GM12864 (cell line): ENCODE results near the gene ADAMTS2.

Experiments
- DNase-seq: peaks from one replicate; pipeline ENCODE4 v3.0.0-alpha.2; 2011; ENCODE audit warnings: low read depth
- H3K4me3 ChIP-seq: 2 replicates; pipeline ENCODE4 v1.5.1; 2011; ENCODE audit warnings: mild to moderate bottlenecking, low read depth, low read length, control low read depth
- TF ChIP-seq, protein P1 (sequence below): IDR thresholded peaks from 2 replicates; pipeline ENCODE4 v1.5.1; 2011; ENCODE audit warnings: low read depth, mild to moderate bottlenecking, moderate library complexity, low read length, control low read depth, inconsistent platforms; ENCODE audit errors: missing control alignments

ADAMTS2 gene

DNA sequence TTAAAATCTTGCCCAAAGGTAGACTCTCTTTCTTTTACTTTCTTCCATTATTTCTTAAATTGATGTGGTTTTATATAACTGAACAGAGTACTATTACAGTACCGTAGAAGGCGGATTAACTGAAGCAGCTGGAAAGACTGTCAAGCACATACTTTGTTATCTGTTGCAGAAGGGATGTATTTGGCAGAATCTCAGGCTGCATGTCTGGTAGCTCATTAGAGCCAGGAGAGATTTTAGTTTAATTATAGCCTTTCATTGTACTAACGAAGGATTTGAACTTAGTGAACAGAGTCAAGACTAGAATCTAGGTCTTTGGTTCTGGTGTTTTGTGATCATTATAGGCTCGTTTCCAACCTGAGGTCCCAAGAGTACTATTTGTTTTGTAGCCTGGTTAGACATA is 264.5 kb downstream of the ADAMTS2 start:
- DNase-seq: no peak
- TF ChIP-seq, protein P1, sequence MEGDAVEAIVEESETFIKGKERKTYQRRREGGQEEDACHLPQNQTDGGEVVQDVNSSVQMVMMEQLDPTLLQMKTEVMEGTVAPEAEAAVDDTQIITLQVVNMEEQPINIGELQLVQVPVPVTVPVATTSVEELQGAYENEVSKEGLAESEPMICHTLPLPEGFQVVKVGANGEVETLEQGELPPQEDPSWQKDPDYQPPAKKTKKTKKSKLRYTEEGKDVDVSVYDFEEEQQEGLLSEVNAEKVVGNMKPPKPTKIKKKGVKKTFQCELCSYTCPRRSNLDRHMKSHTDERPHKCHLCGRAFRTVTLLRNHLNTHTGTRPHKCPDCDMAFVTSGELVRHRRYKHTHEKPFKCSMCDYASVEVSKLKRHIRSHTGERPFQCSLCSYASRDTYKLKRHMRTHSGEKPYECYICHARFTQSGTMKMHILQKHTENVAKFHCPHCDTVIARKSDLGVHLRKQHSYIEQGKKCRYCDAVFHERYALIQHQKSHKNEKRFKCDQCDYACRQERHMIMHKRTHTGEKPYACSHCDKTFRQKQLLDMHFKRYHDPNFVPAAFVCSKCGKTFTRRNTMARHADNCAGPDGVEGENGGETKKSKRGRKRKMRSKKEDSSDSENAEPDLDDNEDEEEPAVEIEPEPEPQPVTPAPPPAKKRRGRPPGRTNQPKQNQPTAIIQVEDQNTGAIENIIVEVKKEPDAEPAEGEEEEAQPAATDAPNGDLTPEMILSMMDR: no peak
- no peak overlapping the region for H3K4me3 ChIP-seq

DNA sequence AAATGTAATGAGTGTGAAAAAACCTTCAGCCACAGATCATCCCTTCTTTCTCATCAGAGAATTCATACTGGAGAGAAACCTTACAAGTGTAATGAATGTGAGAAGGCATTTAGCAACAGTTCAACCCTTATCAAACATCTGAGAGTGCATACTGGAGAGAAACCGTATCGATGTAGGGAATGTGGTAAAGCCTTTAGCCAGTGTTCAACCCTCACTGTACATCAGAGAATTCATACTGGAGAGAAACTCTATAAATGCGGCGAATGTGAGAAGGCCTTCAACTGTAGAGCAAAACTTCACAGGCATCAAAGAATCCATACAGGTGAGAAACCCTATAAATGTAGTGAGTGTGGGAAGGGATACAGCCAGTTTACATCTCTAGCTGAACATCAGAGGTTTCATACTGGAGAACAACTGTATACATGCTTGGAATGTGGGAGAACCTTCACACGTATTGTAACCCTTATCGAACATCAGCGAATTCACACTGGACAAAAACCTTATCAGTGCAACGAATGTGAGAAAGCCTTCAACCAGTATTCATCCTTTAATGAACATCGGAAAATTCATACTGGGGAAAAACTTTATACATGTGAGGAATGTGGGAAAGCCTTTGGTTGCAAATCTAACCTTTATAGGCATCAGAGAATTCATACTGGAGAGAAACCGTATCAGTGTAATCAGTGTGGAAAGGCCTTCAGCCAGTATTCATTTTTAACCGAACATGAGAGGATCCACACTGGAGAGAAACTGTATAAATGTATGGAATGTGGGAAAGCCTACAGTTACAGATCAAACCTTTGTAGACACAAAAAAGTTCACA is 265.9 kb downstream of the ADAMTS2 start:
- TF ChIP-seq, protein P1: no peak
- H3K4me3 ChIP-seq: no peak overlapping the region
- no peak for DNase-seq

DNA sequence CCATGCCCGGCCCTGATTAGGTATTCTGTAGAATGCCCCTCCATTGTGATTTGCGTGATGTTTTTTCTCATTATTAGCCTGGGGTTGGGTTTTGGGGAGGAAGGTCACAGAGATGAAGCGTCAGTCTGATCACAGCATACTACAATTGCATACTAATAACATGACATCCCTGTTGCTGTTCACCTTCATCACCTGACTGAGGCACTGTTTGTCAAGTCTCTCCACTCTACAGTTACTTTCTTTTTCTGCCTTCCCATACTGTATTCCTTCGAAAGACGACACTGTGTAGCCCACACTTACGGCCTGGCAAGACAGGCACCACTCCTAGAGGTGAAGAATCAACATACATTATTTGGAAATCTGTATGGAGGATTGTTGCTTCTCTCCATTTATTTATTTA is 279.6 kb downstream of the ADAMTS2 start:
- no peak overlapping the region for H3K4me3 ChIP-seq
- no peak for DNase-seq
- TF ChIP-seq, protein P1: no peak

DNA sequence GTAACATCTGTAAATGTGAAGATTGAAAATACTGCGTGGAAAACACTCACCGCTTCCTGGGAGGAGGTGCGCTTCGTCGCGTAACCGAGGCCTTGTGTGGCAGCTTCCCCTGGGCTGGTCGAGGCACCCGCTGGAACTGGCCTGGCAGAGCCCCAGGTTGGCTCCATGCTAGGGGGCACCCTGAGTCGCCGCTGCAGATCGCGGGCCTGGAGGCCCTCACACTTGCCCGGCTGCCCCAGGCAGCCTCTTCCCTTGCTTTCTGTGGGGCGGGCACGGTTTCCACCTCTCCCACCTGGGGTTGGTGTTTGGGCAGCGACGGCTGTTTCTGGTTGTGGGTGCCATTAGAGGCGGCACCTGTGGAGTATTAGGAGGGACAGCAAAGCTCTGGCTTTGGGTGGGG is 284.2 kb downstream of the ADAMTS2 start:
- TF ChIP-seq, protein P1: no peak
- no peak overlapping the region for H3K4me3 ChIP-seq
- DNase-seq: no peak
